COLO668 (cell line): Measurements from ENCODE around the gene SLC33A1.
"Not testable (repeated sequence)": the region's sequence is repeated elsewhere in the genome, so short reads cannot be mapped to it uniquely, and the experiment has no call there.

Experiments used
- DNase-seq: peaks from one replicate; lab custom pipeline; 2025; ENCODE audit not compliant: unreplicated experiment; lab: John Stamatoyannopoulos, UW

The SLC33A1 gene

DNA sequence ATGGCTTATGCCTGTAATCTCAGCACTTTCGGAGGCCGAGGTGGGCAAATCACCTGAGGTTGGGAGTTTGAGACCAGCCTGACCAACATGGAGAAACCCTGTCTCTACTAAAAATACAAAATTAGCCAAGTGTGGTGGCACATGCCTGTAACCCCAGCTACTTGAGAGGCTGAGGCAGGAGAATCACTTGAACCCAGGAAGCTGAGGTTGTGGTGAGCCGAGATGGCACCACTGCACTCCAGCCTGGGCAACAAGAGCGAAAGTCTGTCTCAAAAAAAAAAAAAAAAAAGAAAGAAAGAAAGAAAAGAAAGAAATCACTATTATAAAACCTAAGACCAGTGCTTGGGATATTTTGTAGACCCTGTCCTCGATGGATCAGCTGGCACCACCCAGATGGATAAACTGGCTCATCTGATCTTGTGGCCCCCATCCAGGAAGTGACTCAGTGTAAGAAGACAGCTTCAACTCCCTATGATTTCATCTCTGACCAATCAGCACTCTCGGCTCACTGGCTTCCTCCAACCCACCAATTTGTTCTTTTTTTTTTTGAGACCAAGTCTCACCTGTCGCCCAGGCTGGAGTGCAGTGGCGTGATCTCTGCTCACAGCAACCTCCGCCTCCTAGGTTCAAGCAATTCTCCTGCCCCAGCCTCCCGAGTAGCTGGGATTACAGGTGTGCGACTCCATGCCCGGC is 8.2 kb upstream of the SLC33A1 start:
- DNase-seq: not testable (repeated sequence)

DNA sequence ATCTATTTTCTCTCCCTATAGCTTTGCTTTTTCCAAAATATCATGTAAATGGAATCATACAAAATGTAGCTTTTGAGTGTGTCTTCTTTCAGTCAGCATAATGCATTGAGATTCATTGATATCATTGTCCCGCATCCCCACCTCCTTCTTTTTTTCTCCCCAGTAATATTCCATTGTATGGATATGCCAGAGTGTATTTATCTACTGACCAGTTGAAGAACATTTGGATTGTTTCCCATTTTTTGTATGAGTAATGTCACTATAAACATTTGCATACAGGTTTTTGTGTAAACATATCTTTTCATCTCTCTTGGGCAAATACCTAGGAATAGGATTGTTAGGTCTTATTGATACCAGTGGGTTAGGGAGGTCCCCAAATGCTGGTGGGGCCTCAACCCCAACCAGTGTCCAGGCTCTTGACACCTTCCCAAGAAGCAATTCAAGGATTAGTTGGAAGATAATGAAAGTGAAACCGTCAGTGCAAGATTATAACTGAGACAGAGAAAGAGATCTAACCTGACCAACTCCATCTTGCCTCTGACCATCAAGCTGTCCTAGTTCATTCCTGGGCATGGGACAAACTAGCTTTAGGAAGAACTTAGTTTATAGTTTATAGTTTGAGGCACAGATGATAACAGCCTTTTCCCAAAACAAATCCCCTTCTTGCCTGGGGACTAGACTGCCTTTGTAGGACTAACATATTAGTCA is 7.4 kb upstream of the SLC33A1 start:
- no peak for DNase-seq

DNA sequence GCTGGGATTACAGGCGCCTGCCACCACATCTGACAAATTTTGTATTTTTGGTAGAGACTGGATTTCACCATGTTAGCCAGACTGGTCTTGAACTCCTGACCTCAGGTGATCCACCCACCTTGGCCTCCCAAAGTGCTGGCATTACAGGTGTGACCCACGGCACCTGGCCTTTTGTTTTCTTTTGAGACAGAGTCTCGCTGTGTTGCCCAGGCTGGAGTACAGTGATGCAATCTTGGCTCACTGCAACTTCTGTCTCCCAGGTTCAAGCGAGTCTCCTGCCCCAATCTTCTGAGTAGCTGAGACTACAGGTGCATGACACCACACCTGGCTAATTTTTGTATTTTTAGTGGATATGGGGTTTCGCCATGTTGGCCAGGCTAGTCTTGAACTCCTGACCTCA is 6.2 kb upstream of the SLC33A1 start:
- DNase-seq: not testable (repeated sequence)

DNA sequence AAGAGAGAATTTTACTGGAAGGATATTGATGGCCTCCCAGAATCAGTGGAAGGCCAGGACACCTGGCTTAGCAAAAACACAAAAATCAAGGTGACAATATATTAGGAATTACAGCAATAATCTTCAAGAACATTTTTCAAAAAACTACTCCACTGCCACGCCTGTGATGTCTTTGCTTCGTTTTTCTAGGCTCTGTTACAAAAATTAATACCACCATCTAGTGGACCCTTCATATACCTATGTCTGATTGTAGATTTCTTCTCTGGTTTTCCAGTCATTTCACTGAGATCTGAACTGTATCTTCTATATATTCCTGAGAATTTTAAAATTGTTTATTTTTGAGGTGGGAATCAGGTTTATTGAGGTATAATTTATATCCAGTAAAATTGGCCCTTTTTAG is 5.6 kb upstream of the SLC33A1 start:
- no peak for DNase-seq

DNA sequence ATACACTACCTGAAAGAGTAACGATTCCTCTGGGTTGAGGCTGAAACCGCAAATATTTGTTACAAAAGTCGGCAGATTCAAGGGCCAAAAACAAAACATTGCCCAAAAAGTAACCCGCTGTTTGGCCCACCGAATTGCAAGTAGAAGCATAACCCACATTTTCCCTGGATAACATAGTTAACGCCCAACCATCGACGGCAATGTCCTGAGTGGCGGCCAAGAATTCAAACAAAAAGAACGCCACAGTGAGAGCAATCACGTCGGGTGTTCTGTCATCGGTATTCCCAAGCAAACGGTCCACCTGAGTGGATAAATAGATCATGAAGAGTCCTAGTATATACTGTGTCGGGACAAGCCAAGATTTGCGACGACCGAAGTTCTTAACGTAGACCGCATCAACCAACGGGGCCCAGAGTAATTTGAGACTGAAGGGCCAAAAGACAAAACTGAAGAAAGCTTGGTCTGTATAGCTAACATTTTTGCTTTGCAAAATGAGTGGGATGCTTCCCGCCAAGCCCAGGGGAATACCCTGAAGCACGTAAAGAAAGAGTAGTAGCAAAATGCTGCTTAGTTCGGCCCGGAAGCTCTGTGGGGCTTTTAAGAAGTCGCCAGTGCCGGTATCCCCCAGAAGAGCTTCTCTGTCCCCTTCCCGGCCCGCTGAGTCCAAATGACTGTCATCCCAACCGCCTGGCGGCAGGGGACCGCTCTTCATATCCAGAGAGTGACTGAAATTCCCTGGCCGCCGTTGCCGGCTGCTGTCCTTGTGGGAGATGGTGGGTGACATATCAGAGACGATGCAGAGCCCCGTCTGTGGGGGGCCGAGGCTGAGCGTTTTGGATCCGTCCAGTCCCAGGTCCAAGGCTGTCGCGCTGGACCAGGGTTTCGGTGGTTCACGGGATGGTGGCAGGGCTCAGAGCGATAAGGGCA is 750 bp downstream of the SLC33A1 start:
- DNase-seq: peak; percentile 18

DNA sequence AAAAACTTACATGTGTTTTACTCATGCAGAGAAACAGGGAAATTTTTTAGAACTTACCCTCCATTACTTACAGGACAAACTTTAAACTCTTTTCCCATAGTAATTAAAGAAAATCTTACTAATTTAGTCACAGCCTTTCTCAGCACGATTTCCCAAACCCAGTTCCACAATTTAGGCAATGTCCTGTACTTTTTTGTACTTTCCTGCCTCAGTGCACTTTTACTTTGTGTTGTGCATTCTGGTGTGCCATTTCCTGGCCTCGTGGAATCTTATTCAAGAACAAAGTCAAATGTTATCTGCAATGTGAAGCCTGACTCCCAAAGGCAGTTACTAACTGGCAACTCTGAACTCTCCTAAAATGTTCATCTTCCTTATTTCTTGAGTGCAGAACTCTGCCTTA is 1.9 kb downstream of the SLC33A1 start:
- no peak for DNase-seq

DNA sequence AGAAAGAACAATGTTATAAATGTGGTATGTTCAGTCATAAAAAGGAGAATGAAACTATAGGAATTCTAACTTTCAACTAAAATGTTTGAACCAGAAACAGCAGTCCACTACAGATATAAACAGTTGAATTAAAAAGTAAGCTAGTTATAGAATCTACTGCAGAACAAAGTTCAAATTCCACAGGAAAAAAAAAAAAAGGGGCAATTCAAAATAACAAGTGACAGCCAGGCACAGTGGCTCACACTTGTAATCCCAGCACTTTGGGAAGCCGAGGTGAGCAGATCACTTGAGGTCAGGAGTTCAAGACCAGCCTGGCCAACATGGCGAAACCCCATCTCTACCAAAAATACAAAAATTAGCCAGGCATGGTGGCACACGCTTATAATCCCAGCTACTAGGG is 4.8 kb downstream of the SLC33A1 start:
- DNase-seq: not testable (repeated sequence)

DNA sequence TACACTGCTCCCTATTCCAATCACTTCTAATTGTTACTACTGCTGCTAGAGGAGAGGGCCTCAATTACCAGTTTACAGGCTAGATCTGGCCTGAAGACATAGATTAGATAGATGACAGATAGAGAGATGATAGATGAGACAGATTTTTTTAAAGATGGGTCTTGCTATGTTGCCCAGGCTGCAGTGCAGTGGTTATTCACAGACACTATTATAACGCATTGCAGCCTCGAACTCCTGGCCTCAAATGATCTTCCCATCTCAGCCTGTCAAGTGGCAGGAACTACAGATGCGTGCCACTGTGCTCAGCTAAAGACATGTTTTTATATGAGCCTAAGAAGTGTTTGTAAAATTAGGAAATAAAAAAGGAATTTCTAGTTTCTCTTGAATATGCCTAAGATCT is 6.2 kb downstream of the SLC33A1 start:
- no peak for DNase-seq

DNA sequence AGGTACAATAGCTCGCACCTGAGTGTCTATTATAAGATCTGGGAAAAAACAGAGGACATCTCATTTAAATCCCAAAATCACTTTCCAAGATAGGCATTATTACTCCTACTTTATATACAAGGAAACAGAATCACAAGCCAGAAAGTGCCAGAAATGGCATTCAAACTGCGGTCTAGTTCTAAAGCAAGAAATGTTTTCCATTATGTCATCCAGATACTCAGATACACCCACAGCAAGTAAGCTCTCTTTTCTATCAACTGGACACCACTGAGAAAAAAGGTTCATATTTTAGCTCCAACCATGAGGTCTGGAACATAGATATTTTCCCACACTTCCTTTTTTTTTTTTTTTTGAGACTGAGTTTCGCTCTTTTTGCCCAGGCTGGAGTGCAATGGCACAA is 8.1 kb downstream of the SLC33A1 start:
- no peak for DNase-seq

DNA sequence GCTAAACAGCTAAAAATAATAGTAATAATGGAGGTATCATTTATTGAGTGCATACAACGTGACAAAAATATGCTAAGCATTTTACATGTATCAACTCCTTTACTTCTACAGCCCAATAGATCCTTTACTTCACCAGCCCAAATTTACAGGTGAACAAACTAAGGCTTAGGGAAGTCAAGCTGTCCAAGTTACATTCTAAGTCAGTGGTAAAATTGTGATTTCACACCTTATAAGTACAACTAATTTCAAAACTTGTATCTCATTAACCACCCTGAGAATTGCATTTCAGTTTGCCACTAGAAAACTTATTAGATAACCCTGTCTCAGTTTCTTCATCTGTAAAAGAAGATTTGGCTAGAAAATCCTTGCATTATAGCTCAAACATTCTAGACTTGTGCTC is 10.7 kb downstream of the SLC33A1 start:
- DNase-seq: no peak

DNA sequence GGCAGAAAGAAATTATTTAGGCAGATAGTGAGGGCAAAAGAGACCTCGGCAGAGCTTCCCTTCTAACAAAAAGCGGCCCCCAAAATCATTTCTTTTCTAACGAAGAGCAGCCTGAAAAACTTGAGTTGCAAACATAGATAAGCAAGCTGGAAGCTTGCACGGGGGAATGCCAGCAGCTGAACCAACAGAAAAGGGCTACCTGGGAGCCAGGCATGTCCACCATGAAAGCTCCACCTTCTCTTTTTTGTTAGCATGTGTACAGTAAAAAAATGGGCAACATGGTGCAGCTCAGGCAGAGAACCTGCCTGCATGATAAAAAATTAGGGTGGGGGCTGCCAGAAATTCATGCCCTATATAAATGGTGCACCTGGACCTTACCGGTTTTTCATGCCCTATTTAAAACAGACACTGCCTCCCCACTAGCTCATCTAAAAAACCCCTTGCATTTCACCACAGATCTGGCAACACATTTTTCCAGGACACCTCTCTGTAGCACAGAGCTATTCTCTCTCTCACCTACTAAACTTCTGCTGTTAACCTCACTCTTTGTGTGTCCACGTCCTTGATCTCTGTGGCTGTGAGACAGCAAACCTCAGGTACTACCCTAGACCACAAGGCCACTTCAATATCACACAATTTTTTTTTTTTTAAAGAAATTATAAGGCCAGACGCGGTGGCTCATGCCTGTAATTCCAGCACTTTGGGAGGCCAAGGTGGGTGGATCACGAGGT is 18.7 kb downstream of the SLC33A1 start:
- no peak for DNase-seq

DNA sequence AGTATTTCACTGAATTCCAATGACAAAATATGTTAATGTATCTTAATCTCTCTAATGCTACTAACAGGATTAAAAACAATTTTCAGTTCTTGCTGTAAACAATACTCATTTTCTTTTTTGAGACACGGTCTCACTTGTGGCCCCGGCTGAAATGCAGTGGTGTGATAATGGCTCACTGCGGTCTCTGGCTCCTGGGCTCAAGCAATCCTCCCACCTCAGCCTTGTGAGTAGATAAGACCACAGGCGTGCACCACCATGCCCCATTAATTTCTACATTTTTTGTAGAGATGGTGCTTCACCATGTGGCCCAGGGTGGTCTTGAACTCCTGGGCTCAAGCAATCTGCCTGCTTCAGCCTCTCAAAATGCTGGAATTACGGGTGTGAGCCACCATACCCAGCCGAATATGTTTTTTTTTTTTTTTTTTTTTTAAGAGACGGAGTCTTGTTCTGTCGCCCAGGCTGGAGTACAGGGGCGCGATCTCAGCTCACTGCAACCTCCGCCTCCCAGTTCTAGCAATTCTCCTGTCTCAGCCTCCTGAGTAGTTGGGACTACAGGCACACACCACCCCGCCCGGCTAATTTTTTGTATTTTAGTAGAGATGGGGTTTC is 25.6 kb downstream of the SLC33A1 start:
- DNase-seq: not testable (repeated sequence)

DNA sequence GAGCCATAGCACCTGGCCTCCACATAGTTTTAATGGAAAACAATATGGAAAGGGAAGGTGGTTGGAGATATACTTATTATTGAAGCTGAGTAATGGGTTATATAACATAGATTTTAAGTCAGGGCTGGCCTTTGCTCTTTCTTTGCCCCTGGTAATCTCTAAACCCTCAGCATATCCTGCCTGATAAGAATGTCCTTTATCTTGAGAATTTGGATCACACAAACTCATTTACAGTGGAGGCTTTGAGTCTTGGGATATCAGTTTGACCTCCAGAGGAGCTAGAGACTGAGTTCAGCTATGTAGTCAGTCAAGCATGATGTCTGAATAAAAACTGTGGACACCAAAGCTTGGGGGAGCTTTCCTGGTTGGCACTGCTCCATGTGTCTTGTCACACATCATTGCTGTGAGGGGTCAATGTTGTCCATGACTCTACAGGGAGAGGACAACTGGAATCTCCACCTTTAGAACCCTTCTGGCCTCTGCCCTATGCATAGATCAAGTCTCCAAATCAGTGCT is 39.1 kb downstream of the SLC33A1 start:
- no peak for DNase-seq

DNA sequence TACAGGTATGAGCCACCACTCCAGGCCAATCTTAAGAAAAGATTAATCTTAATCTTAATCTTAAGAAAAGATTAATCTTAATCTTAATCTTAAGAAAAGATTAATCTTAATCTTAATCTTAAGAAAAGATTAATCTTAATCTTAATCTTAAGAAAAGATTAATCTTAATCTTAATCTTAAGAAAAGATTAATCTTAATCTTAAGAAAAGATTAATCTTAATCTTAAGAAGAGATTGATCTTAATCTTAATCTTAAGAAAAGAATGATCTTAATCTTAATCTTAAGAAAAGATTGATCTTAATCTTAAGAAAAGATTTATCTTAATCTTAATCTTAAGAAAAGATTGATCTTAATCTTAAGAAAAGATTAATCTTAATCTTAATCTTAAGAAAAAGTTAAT is 41.0 kb downstream of the SLC33A1 start:
- not testable (repeated sequence) for DNase-seq

DNA sequence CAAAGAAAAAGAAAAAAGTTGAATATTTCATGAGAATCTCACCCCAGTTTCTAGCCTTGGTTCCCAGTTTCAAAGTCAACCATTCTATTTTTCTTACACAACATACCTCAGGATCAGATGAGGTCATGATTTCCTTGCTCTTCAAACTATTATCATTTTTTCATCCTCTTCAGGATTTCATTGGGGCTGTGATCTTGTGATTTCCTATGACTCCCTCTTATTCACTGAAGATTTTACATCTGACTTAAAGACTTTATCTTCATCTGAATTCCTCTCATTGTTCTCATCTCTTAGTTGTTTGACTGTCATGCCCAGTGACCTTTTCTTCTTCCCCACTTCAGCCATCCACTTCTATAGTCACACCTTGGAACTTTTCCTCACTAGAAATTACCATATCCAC is 45.0 kb downstream of the SLC33A1 start:
- no peak for DNase-seq

DNA sequence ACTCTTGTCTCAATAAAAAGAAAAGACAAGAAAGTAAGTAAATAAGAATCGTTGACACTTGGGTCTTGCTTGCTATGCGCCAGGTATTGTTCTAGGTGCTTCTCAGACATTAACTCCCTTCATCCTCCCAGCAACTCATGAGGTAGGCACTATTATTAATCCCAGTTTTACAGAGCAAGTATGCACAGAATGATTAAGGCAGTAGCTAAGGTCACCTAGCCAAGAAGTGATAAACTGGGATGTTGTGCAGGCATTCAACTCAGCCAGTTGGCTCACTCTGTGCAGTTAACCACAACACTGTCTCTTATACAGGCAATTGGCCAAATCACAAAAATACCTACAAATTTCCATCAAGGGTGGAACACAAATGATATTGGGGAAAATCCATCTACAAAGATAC is 46.4 kb downstream of the SLC33A1 start:
- DNase-seq: no peak

DNA sequence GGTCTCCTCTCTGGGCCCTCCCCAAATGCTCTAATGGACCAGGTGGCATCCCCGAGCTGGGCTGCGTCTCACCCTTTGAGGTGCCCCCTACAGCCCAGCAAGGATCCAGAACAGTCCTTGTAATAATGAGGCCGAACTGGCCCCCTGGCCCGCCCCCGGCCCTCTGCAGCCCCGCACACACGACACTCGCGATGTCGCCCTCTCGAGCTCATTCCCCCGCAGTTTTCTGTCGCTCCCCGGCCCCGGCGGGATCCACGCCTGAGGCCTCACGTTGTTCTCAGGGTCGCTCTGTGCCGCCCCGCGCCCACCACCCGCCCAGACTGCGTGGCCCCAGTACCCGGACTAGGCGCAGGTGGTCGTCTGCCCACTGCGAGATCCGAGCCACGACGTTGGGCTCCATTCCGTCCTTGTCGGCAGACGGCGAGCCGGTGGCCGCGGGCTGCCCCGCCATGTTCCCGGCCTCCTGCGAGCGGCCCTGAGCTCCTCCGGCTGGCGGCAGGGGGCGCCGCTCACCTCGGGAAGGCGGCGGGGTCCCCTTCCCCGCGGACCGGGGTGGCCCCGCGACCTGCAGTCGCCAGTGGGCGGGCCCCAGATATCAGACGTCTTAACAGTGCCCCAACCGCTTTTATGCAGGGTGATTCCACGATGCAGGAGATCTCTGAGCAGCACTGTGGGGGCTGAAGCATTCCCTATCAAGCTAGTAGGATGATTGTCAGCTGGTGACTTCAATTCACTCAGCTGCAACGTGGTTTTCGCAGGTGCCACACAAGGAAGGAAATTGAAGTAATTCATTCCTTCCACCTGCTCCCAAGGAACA is 48.2 kb downstream of the SLC33A1 start, which contains the start of gene C3orf33:
TSS of gene C3orf33 (minus strand) at position 477 of the 817 bp plus-strand sequence. CDS start at position 451, 26 bp downstream.
- DNase-seq: peak; percentile 73

DNA sequence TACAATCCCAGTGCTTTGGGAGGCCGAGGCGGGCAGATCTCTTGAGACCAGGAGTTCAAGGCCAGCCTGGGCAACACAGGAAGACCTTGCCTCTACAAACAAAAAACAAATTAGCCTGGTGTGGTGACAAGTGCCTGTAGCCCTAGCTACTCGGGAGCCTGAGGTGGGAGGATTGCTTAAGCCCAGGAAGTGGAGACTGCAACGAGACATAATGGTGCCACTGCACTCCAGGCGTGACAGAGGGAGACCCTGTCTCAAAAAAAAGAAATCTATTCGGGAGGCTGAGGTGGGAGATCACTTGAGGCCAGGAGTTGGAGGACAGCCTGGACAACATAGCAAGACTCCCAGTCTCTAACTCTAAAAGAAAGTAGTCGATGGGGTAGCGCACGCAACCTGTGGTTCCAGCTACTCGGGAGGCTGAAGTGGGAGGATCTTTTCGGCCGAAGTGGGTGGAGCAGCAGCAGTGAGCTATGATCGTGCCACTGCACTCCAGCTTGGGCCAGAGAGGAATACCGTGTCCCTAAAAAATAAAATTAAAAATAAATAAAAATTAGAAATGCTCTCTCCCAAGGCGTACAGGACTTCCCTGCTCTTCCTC is 48.9 kb downstream of the SLC33A1 start:
- DNase-seq: no peak

DNA sequence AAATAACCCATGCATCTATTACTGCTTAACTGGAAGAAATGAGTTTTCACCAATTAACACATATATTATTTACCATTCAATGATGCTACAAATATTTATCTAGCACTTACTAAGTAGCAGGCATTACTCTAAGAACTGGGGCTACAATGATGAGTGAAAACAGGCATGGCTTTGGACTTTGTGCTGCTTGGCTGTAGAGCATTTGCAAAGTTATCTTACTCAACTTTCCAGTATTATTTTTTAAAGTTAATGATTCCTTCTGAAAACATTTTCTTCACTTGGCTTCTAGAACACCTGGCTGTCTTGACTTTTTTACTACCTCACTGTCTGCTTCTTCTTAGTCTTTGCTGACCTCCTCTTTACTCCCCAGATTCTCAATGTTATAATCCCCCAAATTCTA is 49.9 kb downstream of the SLC33A1 start:
- DNase-seq: no peak
